HG02678 (cell line): ENCODE measurements around the gene SP140L.
"Not testable (repeated sequence)": the region's sequence is repeated elsewhere in the genome, so short reads cannot be mapped to it uniquely, and the experiment has no call there.

Experiments
- ATAC-seq: cut with Tn5 transposase; IDR thresholded peaks from one replicate; pipeline ENCODE4 v1.9.1; 2021; ENCODE audit warnings: mild to moderate bottlenecking, moderate library complexity; ENCODE audit not compliant: unreplicated experiment

Gene SP140L

DNA sequence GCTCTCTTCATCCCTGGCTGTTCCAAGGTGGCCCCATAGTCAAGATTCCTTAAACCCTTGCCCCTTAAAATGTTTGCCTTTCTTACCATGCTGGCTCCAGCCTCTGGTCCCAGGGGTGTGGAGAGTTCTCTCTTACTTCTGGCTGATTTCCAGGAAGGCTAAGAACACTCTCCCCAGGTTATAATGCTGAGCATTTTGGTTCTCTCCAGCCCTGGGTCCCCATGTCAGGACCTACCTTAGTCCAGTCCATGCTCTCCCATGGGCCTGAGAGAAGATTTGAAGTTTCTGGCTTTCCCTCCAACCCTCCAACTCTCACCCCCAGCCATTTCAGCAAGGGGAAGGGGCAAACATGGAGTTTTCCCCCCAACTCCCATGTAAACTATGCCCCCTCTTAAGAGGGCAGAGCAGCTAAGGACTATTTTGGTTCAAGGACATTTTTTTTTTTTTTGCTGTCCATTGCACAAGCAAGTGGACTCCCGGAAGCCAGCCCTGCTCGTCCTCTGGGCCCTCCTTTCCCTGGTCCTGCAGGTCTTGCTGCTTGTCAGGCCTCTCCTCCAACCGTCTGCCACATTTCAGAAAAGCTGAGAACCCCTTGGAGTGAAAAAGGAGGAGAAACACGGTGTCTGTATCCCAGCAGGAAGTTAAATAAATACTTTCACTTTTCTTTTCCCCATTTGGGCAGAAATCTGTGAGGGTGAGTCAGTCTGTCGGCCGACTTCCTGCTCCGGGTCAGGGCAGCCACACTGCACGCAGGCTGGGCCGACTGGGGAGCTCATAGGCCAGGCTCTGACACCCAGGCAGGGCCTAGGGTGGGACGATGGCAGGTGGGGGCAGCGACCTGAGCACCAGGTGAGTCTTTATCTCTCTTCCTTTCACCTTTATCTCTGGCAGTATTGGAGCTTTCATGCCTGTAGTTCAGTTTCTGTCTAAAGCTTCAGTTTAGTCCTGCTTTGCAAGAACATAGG, at the start of gene SP140L:
Gene SP140L (plus strand): TSS at position 741 of the 965 bp plus-strand sequence. CDS start 77 bp downstream, at position 818.
- ATAC-seq = peak; percentile 90

DNA sequence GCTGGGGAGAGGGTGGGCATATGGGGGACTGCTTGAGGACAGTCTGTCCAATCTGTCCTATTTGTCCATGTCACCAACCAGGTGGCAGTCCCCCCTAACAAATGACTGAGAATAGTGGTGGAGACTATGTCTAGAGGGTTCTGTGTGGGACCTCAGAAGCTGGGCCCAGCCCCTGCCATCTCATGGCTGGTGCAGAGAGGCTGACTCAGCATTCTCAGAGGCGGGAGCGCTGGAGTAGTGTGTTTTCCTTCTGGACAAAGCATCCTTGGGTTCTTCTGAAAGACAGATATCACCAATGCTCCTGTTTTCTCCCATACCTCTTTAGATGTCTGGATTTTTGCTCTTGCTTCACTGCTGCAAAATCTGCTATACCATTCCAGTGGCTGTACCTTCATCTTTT, 44.1 kb upstream of the SP140L start:
- ATAC-seq = no peak

DNA sequence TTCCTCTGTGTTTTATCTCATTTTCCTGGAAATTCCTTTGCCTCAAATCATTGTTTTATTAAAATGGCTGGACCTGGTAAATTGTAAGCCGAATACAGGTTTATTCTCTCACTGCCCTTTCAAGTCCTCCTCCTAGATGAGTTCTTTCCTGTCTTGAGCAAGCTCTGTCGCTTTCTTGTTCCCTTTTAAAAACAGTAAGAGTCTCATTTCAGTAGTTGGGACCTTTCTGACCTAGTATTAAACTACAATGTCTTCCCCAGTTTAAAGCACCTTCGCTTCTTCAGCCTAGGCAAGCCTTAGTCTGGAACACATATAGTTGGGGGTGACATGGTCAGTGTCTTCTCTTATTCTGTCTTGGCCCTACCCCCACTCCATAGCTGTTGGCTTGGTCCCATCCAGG, 40.9 kb upstream of the SP140L start:
- no peak for ATAC-seq

DNA sequence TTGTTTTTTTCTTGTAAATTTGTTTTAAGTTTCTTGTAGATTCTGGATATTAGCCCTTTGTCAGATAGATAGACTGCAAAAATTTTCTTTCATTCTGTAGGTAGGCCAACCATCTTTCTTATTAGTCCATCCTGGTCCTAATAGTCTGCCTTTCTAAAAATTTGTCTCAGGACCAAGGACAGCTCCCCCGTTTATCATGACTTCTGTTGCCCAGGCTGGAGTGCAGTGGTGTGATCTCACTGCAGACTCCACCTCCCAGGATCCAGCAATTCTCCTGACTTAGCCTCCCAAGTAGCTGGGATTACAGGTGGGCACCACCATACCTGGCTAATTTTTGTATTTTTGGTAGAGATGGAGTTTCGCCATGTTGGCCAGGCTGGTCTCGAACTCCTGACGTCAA, 37.7 kb upstream of the SP140L start:
- ATAC-seq = not testable (repeated sequence)

DNA sequence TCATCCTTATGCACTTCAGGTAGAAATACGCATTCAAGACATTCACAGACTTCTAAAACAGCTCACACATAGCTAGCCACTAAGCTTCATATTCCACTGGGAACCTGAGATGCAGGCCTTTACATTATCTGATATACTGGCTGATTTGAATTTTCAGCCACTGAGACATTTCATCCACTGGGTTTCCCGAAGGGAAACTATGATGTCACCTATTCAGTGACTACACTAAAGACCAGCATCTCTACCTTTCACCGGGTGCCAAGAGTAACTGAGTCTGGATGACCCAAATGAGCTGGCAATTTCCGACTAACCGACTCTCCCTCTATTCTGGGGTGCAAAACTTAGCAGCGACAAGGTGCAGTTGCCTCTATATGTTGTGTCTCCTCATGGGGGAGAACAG, 31.8 kb upstream of the SP140L start:
- ATAC-seq = no peak

DNA sequence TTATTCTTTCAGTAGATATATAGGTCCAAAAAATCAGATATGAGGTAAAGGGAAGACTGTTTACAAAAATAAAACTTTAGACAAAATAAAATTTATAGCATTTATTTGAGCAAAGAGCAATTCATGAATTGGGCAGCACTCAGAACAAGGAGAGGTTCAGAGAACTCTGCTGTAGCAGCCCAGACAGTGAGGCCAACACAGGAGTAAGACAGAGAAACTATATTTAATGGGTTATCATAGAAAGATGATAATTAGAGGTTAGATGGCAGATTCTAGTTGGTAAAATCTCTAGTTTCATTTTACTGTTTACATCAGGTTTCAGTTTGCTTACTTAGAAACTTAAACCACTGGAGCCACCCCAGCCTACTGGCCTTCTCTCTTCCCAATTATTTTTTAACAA, 30.1 kb upstream of the SP140L start:
- ATAC-seq = no peak

DNA sequence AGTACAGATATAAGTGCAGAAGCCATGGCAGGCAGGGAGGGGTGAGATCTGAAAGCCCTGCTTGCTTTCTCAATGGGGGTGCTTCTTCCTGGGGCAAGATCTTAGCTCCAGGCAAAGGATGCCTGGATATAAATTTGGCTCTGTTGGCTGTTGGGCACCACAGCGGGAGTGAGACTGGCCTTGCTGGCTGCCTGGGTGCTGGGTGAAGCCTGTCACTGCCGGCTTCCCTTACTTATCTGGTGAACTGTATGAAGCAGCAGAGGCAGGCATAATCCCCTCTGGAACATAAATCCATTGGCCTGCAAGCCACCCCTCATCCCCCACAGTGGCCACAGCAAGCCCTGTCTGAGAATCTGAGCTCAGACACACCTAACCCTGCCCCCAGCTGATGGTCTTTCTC, 27.4 kb upstream of the SP140L start:
- no peak for ATAC-seq

DNA sequence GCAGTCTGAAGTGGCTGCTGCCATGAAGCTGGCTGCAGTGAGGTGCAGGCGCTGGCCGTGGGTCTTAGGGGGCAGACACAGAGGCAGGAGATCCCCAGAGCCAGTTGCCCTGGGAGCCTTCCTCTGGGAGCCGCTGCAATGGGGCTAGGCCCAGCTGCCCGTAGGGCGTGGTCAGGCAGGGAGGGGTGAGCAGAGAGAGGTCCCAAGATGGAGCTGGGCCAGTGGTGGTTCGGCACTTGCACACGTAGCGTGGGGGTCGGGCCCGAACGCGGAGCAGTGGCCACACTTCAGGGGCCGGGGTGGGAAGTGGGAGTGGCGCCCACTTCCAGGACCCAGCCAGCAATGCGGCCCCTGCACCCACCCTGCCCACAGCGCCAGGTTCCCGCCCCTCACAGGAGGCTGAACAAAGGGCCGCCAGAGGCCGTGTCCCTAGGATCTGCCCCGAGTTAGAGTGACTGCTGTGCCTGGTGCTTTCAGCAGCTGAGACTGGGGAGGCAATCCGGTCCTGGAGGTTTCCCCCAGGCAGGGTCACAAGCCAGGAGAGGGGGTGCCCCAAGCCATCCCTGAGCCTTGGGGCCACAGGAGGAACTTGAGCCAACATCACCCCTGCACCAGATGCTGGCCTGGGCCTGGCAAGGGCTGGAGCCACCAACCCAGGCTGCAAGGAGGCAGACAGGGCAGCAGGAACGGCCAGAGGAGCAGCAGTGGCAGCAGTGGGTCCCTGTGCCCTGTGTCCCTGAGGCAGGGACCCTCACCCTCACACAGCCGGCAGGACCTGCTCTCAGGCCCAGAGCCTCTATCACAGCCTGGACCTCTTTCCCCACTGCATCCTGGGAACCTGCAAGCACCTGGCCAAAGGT, 21.3 kb upstream of the SP140L start:
- ATAC-seq = no peak

DNA sequence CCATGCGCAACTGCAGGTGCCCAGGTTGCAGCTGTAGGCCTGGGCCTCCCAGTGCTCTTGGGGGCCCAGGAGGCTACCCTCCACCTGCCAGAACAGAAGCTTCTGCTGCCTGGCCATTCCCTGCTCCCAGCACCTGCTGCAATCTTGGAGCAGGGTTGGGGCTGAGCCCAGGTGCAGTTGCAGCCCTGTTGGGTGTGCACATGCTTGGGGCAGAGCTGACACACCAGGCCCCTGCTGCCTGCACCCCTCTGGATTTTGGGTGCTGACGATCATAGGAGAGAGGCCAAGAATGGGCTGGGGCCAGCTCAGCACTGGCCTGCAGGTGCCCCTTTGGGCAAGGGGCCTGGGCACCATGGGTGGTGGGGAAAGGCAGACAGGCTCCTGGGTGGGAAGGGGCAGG, 20.5 kb upstream of the SP140L start:
- ATAC-seq = no peak

DNA sequence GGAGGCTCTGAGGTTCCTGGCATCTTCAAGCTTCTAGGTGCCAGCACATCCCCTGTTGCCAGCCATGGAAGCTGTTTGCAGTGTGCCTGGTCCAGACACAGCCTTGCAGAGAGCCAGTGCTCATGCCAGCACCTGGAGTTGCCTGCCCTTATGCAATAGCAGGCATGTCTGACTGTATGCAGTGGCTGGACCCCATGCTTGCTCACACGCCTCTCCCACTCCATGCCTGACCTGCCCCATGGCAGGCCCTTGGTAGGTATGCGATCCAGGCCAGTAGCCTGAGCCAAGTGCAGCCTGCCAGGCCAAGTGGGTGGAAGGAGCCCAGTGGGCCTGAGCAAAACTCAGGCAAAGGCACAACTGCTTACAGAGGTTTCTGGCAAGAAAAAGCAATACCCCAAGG, 19.5 kb upstream of the SP140L start:
- ATAC-seq = no peak

DNA sequence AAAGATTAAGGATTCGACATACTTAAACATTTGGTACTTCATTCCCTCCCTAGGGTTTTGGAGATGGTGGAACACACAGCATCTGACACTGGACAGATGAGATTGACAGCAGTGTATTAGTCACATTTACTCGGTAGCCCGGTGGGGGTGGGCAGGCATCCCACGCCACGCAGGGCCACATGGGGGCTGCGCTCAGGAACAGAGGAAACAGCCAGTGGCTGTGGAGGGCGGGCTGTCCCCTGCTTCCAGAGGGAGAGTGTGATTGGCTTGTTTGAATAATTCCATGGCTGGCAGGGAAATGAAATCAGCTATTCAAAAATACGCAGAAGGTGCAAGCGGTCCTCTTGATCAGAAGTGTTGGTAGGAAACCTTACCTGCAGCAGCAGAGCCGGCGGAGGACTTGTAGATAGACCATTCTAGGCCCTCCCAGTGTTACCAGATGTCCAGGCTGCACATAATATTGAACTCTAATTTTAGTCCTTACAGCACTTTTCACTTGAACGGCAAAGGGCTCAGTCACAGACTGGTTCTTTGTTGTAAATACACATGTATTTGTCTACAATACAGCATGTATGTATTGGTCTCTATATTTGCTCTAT, 18.5 kb upstream of the SP140L start:
- ATAC-seq = no peak

DNA sequence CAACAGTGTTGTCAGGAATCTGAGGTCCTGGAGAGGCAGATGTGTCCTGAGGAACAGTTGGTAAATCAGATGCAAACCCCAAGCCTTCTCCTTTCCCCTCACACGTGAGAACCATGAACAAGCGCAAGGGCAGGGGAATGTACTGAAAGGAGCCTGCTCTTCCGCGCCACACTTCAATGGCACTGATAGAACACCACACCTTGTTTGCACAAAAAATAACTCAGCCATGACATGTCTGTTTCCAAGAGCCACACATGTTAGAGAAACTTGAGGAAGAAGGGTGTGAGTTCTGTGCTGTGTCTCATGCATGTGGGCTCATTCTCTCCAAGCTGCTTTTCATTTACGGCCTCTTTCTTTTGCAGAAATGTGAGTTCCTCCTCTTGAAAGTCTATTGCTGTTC, 16.2 kb upstream of the SP140L start:
- not testable (repeated sequence) for ATAC-seq

DNA sequence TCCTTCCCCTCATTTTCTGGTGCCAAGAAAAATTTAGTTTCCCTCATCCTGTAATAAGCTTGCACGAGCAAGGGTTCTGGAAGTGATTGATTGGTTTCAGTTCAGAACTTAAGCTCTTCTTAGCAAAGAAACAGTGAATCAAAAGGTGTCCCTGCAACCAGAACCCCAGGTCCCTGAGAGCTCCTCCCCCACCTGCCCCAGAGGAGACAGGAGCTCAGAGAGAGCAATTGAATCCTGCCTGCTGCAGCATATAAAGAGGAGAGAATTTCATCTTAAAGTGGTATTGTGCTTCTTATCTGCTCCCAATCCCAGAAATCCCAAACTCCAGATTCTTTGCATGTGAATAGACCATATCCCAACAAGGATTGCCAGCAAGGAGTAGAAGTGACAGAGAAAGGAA, 15.4 kb upstream of the SP140L start:
- ATAC-seq = not testable (repeated sequence)

DNA sequence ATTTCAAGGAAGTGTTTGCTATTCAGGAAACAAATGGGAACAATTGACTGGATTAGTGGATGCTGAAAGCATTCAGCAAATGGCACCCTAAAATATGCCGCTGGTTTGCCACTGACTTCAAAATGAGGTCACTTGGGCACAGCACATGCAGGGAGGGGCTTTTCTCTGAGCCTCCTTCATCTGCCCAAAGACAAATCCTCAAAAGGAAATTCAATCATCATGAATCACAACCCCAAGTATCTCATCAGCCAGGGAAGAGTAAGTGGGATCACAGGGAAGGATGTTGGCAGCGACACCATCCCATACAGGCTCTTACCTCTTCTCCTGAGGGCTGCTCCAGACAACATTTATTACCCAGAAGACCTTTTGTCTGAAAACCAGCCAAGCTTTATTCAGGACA, 14.4 kb upstream of the SP140L start:
- ATAC-seq = no peak

DNA sequence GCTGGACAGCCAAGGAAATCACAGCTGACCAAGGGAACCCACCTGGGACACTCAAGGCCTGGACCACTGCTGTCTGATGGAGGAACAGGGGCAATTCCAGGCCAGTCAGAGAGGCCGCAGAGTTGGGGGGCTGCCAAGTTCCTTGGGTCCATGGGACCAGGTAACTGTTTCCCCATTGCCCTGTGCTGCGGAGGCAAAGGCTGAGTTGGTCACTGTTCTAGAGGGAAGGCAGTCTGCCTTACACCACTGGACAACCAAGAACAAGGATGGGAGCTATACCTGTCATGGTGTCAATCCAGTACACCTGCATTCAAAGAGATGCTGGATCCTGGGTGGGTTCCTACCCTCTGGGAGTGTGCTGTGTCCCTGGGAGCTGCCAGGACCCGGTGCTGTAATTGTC, 9.6 kb upstream of the SP140L start:
- ATAC-seq = no peak

DNA sequence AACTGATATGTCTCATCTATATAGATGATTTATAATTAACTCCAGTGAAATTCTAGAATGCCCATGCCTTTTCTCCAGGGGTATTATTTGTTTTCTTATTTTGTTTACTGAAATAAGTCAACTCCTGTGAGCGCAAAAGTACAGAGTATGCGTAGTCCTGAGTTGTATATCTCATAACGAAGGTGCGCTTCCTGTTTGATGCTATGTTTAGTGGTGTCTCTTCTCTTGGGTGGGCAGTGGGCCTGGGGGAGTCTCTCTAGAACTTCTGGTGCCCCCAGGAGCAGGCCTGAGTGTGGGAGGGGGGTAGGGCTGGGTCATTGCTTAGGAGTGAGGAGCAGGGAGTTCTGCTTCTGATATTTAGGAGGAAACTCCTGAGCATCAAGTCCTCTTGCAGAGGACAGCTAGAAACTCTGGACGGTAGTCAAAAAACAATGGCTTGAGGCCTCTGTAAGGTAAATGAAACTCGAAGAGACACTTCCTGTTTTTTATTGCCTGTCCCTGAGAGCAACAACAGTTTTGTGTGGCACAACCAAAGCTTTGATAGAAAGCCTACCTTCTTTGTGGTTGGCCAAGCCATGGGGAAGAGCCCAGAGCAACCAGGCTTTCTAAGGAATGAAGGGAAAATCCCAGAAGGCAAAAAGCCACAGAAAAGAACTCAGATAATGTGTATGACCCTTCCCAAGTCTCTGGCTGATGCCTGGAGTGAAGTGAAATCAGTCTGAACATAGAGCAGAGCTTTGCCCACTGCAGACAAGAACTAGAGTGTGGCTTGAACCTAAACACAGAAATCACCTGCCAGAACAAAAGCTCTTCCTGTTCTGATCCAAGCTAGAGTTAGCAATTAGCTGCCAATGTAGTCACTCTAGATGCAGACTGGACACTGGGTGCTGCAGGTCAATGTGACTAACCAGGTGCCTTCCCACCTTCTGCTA, 8.5 kb upstream of the SP140L start:
- ATAC-seq = peak; percentile 43

DNA sequence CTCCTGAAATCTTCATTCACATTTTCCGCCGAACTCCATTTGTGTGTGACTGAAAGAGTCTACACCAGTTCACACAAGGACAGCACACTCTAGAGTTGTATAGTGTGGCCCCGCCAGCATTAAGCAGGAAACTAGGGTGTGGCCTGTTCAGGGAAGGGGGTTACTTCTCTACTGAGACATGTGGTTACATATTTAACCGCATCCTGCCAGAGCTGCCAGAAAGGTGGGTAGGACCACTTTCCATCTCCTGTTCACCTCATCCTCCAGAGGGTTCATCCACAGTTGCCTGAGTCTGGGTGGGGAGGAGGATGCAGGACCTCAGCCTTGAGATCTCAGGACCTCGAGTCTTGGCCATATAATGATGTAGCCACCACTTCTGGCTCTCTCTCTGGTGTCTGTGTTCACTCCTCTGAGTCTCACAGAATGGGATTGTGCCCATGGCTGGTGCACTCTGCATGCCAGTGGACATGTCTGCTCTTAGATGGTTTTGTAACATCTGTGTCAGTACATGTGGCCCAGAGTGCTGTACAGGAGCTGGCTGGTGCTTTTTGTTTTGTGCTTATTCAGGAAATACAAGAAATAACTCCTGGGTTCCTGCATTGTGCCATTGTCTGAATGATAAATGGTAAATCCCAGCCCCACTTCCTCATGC, 7.7 kb upstream of the SP140L start:
- ATAC-seq = peak; percentile 83

DNA sequence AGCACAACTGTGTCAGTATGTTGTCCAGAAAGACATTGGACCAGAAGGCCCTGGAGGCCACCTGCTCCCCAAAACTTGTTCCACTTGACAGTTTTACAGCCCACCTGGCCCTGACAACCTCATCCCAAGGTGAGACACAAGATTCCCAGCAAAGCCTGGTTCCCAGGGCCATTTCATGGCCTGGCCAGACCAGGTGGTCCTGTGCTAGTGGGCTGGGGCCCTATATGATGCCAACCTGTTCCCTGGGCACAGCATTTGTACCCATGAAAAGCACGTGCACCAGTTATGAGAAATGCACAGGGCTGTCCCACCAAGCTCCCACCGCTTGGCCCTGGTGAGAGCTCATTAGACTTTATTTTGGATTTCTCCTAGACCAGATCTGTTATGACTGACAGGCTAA, 6.0 kb upstream of the SP140L start:
- ATAC-seq = no peak

DNA sequence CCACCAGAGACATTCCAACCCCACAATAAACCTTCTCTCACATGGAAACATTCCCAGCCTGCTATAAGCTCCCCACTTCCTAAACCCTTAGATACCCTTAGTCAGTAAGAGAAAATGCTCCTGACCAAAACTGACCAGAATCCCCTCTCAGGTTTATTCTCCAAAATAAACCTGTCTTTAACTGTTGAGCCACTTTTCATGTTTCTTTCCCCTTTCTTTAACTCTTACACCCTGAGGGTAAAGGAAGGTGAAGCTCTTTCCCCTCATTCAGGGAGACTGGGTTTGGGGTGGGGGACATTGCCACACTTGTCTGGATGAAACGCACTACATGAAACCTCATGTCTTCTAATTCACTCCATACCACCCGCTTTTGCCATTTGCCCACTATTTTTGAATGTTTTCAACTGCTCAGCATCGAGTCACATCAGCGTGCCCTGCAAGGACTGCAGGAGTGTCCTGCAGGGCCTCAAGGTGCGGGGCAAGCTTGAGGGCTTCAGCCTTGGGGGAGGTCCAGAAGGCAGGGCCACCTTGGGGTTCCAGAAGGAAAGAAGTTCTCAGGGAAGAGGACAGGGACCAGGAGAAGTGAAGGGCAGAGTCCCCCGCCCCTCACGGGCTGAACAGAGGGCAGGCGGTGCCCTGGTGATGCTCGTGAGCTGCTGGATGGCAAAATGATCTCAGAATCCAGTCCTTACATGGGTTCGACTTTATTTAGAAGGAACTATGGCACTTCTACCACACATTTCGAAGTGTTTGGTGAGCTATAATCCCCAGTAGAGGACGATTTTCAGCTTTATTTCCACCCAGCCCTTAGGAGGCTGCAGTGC, 4.2 kb upstream of the SP140L start:
- no peak for ATAC-seq
